Esophagus muscularis mucosa (tissue), 4 donors: ENCODE results near the gene CD36.

Experiments used
- EP300 ChIP-seq: sonication (generic); formaldehyde crosslinking; IDR thresholded peaks from one replicate; pipeline ENCODE4 v1.6.1; 2017; ENCODE audit warnings: antibody characterized with exemption
- POLR2A ChIP-seq: fragments of 450-650 bp; IDR thresholded peaks from one replicate; pipeline ENCODE4 v1.6.1; 2017; ENCODE audit warnings: antibody characterized with exemption, moderate library complexity, mild to moderate bottlenecking, low read depth
- POLR2AphosphoS5 ChIP-seq, 2 donors: sonication (generic); formaldehyde crosslinking; IDR thresholded peaks; one replicate each; pipeline ENCODE4 v1.6.1; 2017; ENCODE audit warnings: antibody characterized with exemption in 2 of 2
- TF ChIP-seq, protein P1 (sequence below), 3 experiments: fragments of 200-600 bp in 2 of 3; fragments of 450-650 bp in 1 of 3; sonication (generic) in 2 of 3; IDR thresholded peaks; one replicate each; pipeline ENCODE4 v1.5.1; 2017 to 2019; ENCODE audit warnings: antibody characterized with exemption in 3 of 3, mild to moderate bottlenecking in 2 of 3, moderate library complexity in 1 of 3

GRCh38 chr7:80613519-80613918, 24.9 kb upstream of the CD36 start:
- TF ChIP-seq, protein P1, sequence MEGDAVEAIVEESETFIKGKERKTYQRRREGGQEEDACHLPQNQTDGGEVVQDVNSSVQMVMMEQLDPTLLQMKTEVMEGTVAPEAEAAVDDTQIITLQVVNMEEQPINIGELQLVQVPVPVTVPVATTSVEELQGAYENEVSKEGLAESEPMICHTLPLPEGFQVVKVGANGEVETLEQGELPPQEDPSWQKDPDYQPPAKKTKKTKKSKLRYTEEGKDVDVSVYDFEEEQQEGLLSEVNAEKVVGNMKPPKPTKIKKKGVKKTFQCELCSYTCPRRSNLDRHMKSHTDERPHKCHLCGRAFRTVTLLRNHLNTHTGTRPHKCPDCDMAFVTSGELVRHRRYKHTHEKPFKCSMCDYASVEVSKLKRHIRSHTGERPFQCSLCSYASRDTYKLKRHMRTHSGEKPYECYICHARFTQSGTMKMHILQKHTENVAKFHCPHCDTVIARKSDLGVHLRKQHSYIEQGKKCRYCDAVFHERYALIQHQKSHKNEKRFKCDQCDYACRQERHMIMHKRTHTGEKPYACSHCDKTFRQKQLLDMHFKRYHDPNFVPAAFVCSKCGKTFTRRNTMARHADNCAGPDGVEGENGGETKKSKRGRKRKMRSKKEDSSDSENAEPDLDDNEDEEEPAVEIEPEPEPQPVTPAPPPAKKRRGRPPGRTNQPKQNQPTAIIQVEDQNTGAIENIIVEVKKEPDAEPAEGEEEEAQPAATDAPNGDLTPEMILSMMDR (IDR thresholded peaks at IDR 0.05), result no peak
- TF ChIP-seq POLR2A (no peak), POLR2AphosphoS5 (IDR thresholded peaks at IDR 0.05) (no peak), EP300 (no peak)
